NK-92 treated with Interleukin-12 subunit alpha and Interleukin-12 subunit beta, amount 100 ng/mL, for 24 hours (cell line): ENCODE measurements around the gene TAS2R42.
A peak's percentile ranks its signal among the peaks of the same experiment; 100 is the strongest.

Experiments used
- DNase-seq: peaks from one replicate; lab custom pipeline; 2025; lab: John Stamatoyannopoulos, UW

TAS2R42 gene

GRCh38 chr12:11186837-11187236 lies at the start of gene TAS2R42:
Gene TAS2R42, minus strand, starts transcription at chr12:11186937. Its CDS starts 0 bp downstream, at chr12:11186937.
- DNase-seq = no peak

- DNase-seq = no peak
Observed at GRCh38 chr12:11233532-11233931, 46.8 kb upstream of the TAS2R42 start.

GRCh38 chr12:11228296-11228879 lies 41.7 kb upstream of the TAS2R42 start:
- DNase-seq = no peak

GRCh38 chr12:11227373-11227772 lies 40.6 kb upstream of the TAS2R42 start:
- no peak for DNase-seq

- DNase-seq = no peak
Observed at GRCh38 chr12:11209113-11209512, 22.4 kb upstream of the TAS2R42 start.

GRCh38 chr12:11204173-11204572 lies 17.4 kb upstream of the TAS2R42 start:
- no peak for DNase-seq

GRCh38 chr12:11202811-11203210 lies 16.1 kb upstream of the TAS2R42 start:
- no peak for DNase-seq

- DNase-seq = no peak
Observed at GRCh38 chr12:11183011-11183410, 3.7 kb downstream of the TAS2R42 start.

GRCh38 chr12:11182529-11182928 lies 4.2 kb downstream of the TAS2R42 start:
- DNase-seq = no peak

GRCh38 chr12:11178250-11178649 lies 8.5 kb downstream of the TAS2R42 start:
- DNase-seq = no peak

GRCh38 chr12:11174022-11174421 lies 12.7 kb downstream of the TAS2R42 start:
- no peak for DNase-seq

- DNase-seq = no peak
Observed at GRCh38 chr12:11171969-11172675, 14.6 kb downstream of the TAS2R42 start.

- peak; percentile 63 for DNase-seq
Observed at GRCh38 chr12:11171145-11171968, 15.4 kb downstream of the TAS2R42 start, which contains the start of gene SMIM10L1. Gene SMIM10L1, plus strand, starts transcription at chr12:11171194. Its CDS starts 163 bp downstream, at chr12:11171357.

- DNase-seq = no peak
Observed at GRCh38 chr12:11170810-11171144, 16.0 kb downstream of the TAS2R42 start.

GRCh38 chr12:11166300-11166699 lies 20.4 kb downstream of the TAS2R42 start:
- no peak for DNase-seq

GRCh38 chr12:11164384-11164783 lies 22.4 kb downstream of the TAS2R42 start:
- no peak for DNase-seq

- DNase-seq = no peak
Observed at GRCh38 chr12:11162502-11162901, 24.2 kb downstream of the TAS2R42 start.

- no peak for DNase-seq
Observed at GRCh38 chr12:11158885-11159444, 27.8 kb downstream of the TAS2R42 start.

GRCh38 chr12:11154400-11154925 lies 32.3 kb downstream of the TAS2R42 start:
- DNase-seq = no peak

- DNase-seq = no peak
Observed at GRCh38 chr12:11152725-11153124, 34.0 kb downstream of the TAS2R42 start.

- DNase-seq = no peak
Observed at GRCh38 chr12:11150832-11151231, 35.9 kb downstream of the TAS2R42 start.

GRCh38 chr12:11147420-11147819 lies 39.3 kb downstream of the TAS2R42 start:
- no peak for DNase-seq
